GM12875 (cell line): ENCODE measurements around the gene SLC8A1.

Experiments
- H3K4me3 ChIP-seq: one replicate; pipeline ENCODE4 v1.5.1; 2011; ENCODE audit warnings: low read depth, low read length, control low read depth
- TF ChIP-seq, protein P1 (sequence below): IDR thresholded peaks from 2 replicates; pipeline ENCODE4 v1.5.1; 2011; ENCODE audit warnings: low read depth, mild to moderate bottlenecking, control low read depth, inconsistent platforms, low read length, moderate library complexity, borderline replicate concordance; ENCODE audit not compliant: insufficient read depth

SLC8A1 gene

DNA sequence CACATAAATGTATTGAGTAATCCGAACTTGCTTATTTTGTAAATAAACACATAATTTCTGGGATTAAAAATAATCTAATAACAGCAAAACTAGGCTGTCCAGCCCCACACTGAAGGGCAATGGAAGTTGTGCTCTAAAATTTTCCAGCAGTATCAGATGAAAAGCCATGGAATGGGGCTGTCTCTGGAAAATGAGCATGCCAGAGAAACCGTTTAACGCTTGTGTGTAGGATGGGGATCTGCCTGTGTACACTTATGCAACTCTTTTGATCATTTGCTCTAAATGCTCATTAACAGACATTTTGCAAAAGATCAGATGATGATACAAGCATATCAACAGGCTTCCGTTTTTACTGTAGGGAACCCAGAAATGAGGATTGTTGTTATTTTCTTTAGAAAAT is 177.6 kb downstream of the SLC8A1 start:
- no peak overlapping the region for H3K4me3 ChIP-seq
- TF ChIP-seq, protein P1, sequence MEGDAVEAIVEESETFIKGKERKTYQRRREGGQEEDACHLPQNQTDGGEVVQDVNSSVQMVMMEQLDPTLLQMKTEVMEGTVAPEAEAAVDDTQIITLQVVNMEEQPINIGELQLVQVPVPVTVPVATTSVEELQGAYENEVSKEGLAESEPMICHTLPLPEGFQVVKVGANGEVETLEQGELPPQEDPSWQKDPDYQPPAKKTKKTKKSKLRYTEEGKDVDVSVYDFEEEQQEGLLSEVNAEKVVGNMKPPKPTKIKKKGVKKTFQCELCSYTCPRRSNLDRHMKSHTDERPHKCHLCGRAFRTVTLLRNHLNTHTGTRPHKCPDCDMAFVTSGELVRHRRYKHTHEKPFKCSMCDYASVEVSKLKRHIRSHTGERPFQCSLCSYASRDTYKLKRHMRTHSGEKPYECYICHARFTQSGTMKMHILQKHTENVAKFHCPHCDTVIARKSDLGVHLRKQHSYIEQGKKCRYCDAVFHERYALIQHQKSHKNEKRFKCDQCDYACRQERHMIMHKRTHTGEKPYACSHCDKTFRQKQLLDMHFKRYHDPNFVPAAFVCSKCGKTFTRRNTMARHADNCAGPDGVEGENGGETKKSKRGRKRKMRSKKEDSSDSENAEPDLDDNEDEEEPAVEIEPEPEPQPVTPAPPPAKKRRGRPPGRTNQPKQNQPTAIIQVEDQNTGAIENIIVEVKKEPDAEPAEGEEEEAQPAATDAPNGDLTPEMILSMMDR, result no peak

DNA sequence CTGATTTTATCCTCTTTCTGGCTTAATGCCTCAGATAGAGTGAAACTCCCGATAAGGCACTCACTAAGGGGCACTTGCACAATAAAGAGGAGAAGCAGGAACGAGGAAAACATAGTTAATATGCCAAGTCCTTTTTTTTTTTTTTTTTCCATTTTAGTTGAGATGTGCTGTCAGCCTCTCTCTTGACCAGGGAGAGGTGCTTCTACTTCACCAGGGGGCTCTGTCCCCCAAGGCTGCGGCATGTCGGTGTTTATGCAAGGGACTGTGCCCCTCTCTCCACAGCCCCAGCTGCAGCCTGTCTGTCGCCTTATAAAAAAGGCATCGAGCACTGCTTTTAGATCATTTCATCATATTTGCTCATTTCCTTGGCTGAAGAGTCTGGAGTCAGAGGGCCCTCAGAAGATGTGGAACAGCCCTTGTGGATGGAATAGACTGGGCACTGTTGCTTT is 178.1 kb downstream of the SLC8A1 start:
- TF ChIP-seq, protein P1, result no peak

DNA sequence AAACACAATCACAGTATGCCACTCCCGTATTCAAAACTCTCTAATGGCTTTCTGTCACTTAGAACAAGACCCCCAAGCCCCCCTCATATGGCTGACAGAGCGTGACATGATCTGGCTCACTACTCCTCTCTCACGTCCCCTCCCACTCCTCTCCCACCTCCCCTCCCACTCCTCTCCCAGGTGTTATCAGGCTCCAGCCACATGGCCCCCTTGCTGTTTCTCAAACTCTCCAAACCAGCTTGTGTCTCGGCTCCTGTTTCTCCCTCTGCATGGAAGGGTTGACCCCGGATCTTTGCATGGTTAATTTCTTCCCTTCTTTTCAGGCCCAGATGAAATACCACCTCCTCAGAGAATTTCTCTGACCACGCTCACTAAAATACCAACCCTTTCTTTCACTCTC is 180.8 kb downstream of the SLC8A1 start:
- TF ChIP-seq, protein P1, result no peak
- H3K4me3 ChIP-seq, result no peak overlapping the region

More for the DNA sequence above, 178.1 kb downstream of the SLC8A1 start:
- H3K4me3 ChIP-seq, result no peak overlapping the region

DNA sequence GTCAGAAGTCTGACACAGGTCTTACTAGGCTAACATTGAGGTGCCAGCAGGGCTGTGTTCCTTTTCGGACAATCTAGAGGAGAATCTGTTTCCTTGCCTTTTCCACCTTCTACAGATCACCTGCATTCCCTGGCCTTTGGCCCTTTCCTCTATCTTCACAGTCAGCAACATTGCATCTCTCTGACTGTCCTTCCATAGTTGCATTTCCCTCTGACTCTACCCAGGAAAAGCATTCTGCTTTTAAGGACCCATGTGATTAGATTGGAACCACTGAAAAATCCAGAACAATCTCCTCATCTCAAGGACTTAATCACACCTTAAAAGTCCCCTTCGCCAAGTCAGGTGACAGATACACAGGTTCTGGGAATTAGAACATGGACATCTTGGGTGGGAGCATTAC is 181.5 kb downstream of the SLC8A1 start:
- TF ChIP-seq, protein P1, result no peak
- no peak overlapping the region for H3K4me3 ChIP-seq

DNA sequence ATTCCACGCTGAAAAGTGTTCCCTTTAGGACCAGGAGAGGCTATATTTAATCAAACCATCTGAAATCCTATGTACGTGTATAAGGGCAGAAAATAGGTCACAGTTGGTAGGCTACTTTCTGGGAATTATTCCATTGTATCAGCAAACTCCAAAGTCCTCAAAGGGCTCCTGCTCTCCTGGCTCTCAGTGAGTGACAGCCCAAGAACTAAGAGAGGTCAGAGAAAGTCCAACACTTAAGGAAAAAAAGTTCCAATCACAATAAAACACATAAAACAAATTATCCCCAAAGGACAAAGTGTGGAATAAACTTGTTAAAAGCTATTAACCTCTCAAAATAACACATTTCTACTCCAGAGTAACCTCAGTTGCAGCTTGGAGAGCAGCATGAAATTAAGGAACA is 183.3 kb downstream of the SLC8A1 start:
- no peak overlapping the region for H3K4me3 ChIP-seq
- TF ChIP-seq, protein P1, result no peak

DNA sequence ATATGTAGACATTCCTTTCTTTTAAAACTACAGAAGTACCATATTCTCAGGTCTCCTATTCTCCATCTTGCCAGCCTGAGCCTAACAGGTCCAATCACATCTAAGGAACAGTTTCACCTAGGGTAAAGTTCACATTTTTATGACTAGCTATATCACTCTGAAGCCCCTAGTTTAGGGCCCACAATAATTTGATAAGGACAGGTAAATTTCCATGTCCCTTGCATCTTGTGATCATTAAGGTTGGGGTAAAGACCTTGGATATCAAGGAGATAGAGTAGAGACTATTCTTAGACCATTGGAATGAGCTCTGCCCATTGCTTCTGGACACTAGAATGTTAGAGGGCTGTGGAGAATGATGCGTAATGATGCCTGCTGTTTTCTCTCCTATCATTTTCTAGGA is 185.7 kb downstream of the SLC8A1 start:
- no peak overlapping the region for H3K4me3 ChIP-seq
- TF ChIP-seq, protein P1, result no peak

DNA sequence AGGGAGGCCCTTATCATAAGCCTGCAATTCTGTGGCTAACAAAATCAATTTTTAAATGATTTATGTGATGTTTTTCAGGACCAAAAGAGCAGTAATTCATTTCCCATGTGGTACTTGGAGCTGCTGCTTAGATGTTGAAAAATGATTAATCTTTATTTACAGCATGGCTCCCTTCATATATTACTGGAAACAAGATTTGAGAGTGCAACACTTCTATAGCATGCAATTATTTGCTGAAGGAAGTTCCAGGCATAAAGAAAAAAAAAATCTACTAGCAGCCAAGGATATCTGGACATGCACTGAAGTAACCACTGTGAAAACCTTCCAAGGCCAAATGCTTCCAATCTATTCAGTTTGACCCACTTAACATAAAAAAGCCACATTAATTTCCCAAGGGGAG is 186.3 kb downstream of the SLC8A1 start:
- TF ChIP-seq, protein P1, result no peak
- H3K4me3 ChIP-seq, result no peak overlapping the region
